Fibroblast of skin of left quadriceps (primary cell): ENCODE results near the gene SLCO2B1.

Experiments
- DNase-seq, 2 experiments: peaks; one replicate each; pipeline ENCODE4 v3.0.0-alpha.2; 2013; ENCODE audit warnings: low read depth in 2 of 2

SLCO2B1 gene

DNA sequence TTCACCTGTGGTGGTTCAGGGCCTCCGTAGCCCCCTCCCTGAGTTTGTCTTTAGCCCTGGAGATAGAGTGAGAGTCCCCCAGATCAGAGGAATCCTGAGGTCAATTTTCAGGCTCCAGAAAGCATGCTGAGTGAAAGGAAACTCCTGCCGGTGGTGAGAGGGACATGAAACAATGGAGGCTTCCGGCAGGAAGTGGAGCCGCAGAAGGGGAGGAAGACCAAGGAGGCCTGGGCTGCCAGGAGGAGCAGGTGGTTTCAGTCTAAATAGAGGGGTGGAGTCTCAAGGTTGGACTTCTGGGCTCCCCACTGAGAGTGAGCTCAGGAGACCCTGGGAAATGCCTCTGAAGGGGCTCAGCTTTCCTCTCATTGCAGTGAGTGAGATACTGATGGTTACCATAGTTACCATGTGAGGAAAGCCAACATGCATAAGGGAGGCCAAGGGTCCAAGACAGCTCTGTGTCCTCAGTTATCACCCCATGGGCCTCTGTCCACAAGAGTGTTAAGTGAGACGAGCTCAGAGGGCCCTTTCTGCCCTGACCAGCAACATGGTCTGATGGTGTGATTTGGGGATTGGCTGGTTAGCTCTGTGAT lies 10.7 kb downstream of the SLCO2B1 start:
- no peak for DNase-seq

DNA sequence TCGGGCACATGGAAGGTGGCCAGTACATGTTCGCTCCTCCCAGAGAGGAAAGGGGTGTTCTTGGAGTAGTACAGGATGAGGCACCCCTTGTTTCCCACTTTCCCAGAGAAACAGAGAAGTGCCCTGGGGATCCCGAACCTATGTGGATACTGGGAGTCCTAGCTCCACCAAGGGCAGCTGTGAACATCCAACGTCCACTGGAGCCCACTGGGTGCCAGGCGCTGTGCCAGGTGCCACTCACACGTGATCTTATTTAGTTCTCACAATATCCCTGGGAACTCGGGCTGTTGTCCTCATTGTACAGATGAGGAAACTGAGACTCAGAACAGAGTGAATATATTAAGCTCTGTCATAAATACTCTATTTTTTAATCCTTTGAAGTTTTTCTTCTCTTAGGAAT lies 12.0 kb downstream of the SLCO2B1 start:
- no peak for DNase-seq

DNA sequence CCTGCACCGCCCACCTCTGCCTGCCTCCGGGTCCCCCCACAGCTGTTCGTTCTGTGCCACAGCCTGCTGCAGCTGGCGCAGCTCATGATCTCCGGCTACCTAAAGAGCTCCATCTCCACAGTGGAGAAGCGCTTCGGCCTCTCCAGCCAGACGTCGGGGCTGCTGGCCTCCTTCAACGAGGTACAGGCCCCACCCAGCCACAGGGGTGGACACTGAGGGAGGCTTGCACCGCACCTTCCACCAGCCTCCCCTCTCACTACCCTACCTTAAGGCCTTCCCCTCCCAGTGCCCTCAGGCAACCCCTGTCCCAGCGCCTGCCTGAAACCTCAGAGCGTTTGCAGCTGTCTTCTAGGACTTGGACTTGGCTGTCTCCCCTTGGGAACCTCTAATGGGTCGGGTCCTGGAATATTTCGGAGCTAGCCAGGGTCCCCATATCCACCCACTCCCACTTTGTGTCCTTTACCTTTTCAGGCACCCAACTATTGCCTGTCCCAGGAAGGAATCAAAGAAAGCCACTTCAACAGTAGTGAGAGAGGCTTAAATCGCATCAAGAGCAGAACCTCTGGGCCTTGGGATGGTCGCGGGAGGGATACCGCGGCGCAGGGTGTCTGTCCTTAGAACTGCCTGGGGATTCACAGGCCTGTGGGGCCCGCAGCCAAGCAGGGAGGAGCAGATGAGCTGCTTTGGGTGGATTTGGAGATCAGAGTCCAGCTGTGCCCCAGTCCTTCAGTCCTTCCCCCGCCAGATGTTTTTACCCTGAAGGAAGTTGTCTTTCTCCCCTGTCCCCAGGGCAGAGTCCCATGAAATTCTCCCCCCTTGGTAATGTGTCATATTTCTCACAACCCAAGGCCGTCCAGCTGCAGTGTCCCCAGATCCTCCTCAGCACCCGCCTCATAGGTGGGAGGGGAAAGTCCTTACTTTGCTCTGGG lies 13.3 kb downstream of the SLCO2B1 start:
- no peak for DNase-seq

DNA sequence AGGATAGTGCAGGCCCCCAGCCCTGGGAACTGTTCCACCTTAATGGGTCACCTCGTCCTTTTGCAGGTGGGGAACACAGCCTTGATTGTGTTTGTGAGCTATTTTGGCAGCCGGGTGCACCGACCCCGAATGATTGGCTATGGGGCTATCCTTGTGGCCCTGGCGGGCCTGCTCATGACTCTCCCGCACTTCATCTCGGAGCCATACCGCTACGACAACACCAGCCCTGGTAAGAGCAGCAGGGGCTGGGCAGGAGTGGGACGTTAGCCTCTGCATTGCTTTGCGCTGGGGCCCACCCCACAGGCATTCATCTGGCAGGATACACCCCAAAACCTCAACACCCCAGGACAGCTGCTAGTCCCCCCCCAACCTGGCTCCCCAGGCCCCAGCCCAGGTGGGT lies 14.8 kb downstream of the SLCO2B1 start:
- no peak for DNase-seq

DNA sequence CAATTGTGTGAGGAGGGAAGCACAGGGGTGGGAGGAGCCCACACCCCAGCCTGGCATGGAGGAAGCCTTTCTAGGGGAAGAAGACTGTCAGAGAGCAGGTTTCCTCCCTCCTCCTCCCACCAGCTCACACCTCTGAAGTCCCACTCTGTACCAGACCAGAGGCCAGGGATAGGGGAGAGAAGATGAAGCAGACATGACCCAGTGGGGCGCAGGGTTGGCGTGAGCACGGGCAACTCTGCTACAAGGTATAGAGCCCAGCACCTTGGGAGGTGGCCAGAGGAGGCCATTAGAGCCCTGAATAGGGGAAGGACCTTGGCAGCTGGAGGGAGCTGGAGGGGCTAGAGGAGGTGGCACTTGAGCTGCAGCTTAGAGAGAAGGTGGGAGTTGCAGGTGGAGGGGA lies 15.9 kb downstream of the SLCO2B1 start:
- no peak for DNase-seq

DNA sequence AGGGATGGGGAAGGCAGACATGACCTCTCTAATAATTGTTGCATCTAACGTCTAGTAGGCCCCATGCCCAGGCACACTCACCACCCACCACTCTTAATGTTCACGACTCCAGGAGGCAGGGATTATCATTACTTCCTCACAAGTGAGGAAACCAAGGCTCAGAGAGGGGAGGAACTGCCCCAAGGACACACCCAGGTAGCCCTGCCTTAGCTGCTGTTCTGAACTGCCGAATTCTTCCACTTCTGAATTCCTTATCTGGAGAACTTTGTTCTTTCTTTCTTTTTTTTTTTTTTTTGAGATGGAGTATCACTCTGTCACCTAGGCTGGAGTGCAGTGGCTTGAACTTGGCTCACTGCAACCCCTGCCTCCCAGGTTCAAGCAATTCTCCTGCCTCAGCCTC lies 16.7 kb downstream of the SLCO2B1 start:
- DNase-seq = no peak

DNA sequence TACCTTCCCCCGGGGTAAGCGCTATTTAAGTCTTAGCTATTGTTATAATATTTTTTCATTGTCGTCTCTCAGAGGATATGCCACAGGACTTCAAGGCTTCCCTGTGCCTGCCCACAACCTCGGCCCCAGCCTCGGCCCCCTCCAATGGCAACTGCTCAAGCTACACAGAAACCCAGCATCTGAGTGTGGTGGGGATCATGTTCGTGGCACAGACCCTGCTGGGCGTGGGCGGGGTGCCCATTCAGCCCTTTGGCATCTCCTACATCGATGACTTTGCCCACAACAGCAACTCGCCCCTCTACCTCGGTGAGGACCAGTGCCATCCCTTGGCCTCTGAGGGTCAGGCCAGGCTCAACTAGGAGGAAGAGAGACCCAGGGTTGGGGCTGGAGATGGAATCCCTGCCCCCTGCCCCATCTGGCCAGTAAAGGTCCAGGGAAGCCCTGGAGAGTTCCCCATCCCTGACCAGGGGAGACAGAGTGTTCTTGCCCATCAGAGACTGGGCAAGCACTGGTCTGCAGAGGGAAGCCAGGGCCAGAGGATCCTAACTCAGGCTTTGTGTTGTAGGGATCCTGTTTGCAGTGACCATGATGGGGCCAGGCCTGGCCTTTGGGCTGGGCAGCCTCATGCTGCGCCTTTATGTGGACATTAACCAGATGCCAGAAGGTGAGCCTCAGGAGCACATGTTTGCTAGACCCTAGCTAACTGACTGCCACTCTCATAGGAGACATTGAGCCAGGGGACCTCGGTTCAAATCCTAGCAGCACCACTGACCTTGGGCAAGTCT lies 18.4 kb downstream of the SLCO2B1 start:
- DNase-seq = no peak

DNA sequence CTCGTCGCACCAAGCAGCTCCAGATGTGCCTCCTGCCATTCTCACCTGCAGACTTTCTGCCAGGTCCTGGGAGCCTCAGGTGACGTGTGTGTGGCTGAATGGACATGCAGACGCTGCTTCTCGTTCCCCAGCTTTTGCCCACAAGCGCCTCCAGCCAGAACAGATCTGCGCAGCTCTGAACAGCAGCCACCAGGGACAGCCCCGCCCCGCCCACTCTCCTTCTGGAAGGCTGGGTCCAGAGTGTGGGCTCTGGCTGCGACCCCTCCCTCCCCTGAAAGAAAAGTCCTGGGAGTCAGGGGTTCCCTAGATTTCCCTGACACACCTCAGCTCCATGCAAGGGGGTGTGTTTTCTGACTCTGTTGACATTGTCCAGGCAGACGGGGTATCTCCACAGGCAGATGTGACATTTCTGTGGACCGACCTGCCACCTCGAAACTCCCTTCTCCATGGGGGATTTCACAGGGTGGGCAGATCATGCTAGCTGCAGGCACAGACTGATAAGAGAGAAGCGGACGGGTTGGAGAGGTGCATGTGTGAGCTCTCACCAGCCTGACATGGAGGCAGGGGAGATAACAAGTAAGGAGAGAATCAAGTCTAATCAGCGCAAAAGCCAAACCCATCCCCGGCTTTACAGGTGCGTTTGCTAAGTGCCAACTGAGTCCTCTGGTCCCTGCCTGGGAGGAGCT lies 19.8 kb downstream of the SLCO2B1 start:
- no peak for DNase-seq

DNA sequence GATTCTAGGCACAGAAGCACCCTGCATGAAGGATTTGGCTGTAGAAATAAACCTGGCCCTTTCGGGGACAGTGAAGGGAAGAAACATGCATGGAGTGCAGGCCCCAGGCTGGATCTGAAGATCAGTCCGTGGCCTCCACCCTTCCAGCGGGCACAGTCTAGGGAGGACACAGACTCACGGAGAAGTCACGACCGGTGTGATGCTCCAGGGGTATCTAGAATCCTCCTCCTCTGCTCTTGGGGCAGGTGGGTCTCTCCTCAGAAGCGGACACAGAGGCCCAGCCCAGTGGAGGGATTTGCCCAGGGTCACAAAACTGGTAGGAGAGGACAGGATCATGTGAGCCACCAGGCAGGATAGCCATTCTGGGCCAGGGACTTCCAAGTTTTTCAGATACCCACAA lies 22.4 kb downstream of the SLCO2B1 start:
- no peak for DNase-seq

DNA sequence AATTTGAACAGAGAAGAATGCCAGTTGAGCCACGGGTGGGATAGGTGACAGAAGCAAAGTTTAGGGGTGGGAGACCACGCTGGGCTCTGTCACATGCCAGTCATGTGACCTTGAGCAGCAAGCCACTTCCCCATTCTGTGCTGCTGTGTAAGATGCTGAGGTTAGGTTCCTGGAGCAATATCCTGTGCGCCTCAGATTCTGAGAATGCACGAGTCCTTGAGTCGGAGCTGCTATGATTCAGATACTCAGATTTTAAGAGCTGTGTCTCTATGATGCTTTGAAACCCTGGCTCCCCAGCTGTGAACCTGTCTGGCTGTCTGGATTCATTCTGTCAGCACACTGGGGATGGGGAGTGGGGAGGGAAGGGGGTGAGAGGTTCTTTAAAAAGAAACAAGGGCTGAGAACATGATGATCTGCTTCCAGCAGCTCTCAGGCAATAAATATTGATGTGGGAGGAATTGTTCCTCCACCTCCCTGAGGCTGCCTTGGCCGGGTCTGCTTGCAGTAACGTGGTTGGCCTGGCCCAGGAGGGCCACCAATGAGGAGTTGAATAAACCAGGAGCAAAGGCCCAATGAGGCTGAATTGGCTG lies 24.0 kb downstream of the SLCO2B1 start:
- no peak for DNase-seq

DNA sequence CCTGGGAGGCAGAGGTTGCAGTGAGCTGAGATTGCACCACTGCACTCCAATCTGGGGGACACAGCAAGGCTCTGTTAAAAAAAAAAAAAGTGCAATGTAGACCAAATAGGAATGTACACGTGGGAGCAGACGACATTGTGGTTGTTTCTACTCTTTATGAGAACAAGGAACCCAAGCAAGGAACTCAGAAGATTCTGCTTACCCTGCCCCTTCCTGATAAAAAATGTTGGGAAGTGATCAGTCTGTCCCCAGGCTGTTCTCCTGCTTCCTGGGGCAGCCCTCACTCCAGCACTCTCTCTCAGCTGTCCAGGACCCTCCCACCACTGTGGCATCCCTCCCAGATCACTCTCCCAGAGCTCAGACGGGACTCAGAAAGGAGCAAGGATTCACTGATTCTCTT lies 31.8 kb downstream of the SLCO2B1 start:
- DNase-seq = no peak

DNA sequence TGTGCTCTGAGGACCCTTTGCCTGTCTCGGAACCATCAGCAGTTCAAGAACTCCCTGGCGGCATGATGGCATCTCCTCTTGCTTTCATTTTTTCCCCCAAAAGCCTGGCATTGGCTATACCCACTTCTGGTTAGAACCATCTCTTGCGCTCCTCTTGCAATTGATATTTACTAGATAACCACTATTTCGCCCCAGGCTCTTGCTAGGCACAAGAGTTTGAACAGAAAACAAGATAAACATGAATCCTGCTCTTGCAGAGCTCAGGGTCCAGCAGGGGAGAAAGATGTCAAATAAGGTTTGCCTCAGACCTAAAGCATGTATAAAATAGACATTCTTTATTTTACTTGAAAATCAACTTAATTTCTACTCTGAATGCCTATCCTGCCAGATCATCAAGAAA lies 33.1 kb downstream of the SLCO2B1 start:
- no peak for DNase-seq

DNA sequence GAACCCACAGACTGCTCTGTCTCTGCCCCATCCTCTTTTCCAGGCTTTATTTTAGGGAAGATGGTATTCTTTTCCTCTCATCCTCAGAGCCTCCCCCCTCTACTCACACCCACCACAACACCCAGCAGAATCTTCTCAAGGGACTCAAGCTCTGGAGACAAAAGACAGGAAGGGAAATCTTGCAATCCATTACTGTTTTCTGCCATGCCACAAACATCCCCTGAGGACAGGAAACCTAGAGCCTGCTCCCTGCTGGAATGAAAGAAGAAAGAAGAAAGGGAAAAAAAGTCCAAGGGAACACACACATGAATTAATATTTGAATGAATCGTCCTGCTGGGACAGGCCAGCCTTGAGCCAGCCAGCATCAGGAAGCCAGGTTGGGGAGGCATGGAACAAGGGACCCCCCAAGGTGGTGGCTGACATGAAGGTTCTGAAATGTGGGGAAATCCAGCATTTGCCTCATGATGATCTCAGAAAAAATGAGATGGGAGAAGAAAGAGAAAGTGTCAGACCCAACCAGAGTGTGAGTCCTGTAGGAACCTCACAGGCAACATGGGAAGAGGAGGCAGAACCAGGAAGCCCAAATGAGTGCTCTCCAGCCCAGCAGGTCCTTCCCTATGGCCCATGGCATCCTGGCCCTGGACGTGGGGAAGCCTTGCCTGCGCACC lies 34.0 kb downstream of the SLCO2B1 start:
- DNase-seq = no peak

DNA sequence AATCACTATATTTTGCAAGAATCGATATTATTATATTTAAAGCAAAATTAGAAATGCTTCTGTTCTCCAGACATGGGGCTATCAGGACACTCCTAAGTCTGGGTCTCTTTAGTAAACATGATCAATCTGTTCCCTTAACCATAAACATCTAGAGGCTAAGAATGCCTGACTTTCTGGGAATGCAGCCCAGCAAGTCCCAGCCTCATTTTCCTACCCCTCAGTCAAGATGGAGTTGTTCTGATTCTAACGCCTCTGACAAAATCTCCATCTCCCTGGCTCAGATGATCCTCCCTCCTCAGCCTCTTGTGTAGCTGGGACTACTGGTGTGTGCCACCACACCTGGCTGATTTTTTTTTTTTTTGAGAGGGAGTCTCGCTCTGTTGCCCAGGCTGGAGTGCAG lies 35.0 kb downstream of the SLCO2B1 start:
- no peak for DNase-seq

DNA sequence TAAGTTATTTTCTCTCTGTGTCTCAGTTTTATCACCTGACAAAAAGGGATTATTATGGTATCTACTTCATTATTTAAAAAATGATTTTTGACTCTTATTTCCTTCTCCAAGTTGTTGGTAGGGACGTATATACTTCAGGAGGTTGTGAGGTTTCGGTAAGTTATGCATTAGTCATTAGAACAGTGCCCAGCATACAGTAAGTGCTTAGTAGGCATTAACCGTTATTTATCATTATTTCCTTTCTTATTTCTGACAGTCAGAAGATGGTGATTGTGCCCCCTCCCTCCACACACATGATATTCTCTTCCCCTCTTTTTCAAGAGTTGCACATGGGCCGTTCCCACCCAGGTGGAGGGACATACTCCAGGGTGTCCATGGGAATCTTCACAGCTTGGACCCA lies 36.1 kb downstream of the SLCO2B1 start:
- no peak for DNase-seq

DNA sequence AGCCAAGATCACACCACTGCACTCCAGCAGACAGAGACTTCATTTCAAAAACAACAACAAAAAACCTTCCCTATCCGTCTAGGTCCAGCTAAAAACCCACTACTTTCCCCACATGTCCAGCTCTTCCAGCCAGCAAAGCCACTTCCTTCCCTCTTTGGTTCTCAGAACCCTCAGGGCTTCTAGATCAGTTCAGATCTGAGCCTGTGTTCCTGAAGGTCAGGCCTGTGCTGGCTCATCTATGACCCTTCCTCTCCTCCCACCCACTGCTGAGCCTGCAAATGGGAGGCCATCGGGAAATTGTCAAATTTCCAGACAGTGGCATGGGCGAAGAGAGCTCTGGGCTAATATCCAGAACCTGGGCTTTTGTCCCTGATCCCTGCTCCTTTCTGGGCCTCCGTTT lies 37.8 kb downstream of the SLCO2B1 start:
- DNase-seq = no peak

DNA sequence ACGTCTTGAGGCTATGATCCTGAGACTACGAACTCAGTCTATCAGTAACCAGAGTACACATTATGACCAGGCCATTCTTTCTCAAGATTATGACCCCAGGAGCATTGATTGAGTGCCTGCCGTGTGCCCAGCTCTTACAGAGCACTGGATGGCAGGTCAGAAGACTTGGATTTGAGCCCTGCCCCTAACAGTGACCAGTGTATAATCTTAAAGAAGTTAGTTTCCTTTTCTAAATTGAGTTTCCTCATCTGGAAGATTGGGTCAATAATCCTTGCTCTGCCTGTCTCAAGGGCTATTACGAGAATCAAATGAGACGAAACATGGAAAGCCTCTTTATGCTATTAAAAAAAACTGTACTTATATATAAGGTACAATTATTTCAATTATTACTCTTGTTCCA lies 38.2 kb downstream of the SLCO2B1 start:
- DNase-seq = no peak

DNA sequence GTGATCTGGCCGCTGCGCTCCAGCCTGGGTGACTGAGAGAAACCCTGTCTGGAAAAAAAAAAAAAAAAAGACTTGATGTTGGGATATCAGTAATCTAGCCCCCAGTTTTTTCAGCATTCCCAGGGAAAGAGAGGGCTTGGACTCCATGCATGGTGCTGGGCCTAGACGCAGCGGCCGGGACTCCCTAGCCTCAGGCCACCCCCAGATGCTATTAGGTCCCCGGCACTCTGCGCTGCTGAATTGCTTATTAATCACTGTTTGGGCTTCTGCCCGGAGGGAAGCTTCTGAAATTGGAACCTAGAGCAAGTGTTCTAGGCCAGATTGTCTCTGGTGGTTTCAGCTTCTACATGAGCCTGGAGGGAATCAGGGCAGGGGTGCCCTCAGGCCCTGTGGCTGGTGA lies 39.0 kb downstream of the SLCO2B1 start:
- no peak for DNase-seq

DNA sequence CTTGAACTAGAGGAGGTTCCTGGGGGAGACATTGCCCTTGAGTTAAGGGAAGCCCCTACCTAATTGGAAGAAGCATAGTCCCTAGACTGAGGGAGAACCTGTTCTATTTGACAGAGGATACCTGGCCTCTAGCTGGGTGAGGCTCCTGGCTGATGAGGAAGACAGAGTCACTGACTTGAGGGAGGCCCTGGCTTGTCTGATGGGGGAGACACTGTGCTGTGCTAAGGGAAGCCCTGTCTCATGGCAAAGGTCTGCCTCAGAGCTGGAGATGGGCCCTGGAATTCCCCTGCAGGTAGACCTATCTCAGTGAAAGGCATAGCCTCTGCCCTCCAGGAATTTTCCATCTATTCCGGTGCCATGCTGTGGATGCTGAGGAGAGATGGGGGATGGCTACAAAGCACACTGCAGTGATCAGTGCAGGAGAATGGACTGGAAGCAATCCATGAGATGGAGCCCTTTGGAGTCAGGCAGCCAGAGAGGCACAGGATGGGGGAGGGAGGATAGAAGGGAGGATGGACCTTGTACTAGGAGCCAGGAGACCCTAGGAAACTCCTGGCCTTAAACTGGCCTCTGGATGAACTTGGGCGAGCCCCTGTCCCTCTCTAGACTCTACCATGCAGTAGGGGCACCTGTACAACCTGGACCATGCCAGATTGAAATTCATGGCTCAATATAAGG lies 39.9 kb downstream of the SLCO2B1 start:
- DNase-seq = no peak

DNA sequence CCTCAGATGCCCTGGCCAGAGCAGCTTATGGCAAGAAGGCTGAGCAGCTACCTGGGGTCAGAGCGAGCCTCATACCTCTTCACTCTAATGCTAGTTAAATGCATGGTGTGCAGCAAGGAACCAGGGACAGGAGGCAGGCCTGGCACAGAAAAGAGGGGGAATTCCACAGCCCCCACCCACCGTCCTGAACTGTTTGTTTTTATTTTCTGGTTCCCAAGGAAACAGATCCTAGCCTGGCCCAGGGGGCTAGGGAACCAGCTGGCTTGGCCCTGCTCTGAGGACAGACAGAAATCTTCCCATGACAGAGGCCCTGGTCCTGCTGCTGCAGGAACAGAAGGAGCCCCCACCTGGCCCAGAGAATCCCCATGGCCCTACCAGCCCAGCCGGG lies 40.4 kb downstream of the SLCO2B1 start:
- DNase-seq = no peak

DNA sequence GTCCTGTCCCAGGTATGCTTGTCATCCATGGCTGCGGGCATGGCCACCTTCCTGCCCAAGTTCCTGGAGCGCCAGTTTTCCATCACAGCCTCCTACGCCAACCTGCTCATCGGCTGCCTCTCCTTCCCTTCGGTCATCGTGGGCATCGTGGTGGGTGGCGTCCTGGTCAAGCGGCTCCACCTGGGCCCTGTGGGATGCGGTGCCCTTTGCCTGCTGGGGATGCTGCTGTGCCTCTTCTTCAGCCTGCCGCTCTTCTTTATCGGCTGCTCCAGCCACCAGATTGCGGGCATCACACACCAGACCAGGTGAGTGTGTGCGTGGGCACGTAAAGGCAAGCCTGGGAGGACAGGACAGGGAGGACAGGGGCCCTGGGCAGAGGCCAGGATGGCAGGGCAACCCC lies 42.4 kb downstream of the SLCO2B1 start:
- no peak for DNase-seq
